Osteocyte (in vitro differentiated cells): ENCODE results near the gene RAB8B. TPM values are rescaled to one million over a fixed set of nuclear protein-coding genes. Genes with fewer than 3 reads are reported as not detected.
A peak's percentile ranks its signal among the peaks of the same experiment; 100 is the strongest.

Experiments used
- DNase-seq: peaks from one replicate; pipeline ENCODE4 v3.0.0; 2021; ENCODE audit warnings: mixed read lengths; ENCODE audit not compliant: unreplicated experiment; ENCODE audit errors: extremely low spot score
- H3K27ac Mint-ChIP-seq: one replicate; pipeline ENCODE4 v1.8.0; 2021; ENCODE audit warnings: mild to moderate bottlenecking, mixed read lengths; ENCODE audit not compliant: unreplicated experiment
- H3K27me3 Mint-ChIP-seq: one replicate; pipeline ENCODE4 v1.8.0; 2021; ENCODE audit warnings: mixed read lengths; ENCODE audit not compliant: unreplicated experiment
- H3K36me3 Mint-ChIP-seq: one replicate; pipeline ENCODE4 v1.8.0; 2021; ENCODE audit warnings: mixed read lengths; ENCODE audit not compliant: unreplicated experiment
- H3K4me1 Mint-ChIP-seq: one replicate; pipeline ENCODE4 v1.8.0; 2021; ENCODE audit warnings: mixed read lengths; ENCODE audit not compliant: unreplicated experiment
- H3K4me3 Mint-ChIP-seq: one replicate; pipeline ENCODE4 v1.8.0; 2021; ENCODE audit warnings: mild to moderate bottlenecking, moderate library complexity, mixed read lengths; ENCODE audit not compliant: unreplicated experiment
- H3K9me3 Mint-ChIP-seq: one replicate; pipeline ENCODE4 v1.8.0; 2021; ENCODE audit warnings: mixed read lengths; ENCODE audit not compliant: unreplicated experiment
- total RNA-seq: library from RNA; stranded (reverse); gene quantifications from 2 replicates; pipeline ENCODE4 v1.2.1, GENCODE V29; 2021
- TF ChIP-seq, protein P1 (sequence below): fragments of 200-600 bp; sonication (generic); IDR thresholded peaks from 2 replicates; pipeline ENCODE4 v1.5.0; 2021; ENCODE audit warnings: antibody characterized with exemption, mild to moderate bottlenecking, moderate library complexity

The RAB8B gene
- total RNA-seq, 1 donor from 2014 or later: 29.8 TPM

DNA sequence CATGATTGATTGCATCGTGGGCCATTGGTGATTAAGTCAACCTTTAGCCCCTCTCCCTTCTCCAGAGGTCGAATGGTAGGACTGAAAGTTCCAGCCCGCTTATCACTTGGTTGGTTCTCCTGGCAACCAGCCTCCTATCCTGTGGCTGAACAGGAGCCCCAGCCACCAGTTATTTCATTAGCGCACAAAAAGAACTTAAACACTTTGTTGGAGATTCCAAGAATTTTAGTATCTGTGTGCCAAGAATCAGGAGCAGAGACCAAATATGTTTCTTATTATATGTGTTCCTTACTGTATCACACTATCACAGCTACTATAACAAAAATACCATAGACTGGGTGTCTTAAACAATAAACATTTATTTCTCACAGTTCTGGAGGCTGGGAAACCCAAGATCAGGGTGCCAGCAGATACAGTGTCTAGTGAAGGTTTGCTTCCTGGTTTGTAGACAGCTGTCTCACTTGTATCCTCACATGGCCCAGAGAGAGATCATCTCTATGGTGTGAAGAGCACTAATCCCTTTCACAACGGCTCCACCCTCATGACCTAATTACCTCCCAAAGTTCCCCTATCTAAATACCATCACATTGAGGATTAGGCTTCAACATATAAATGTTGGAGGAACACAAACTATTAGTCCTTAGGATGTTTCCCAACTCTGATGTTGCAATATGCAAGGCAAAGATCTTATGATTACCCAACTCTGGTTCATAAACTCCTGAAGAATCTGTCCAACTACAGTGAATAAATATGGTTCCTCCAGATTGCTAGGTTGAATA, 57.5 kb downstream of the RAB8B start:
- H3K4me1 Mint-ChIP-seq: peaks cover 41% of the 10 kb centered on the region
- H3K9me3 Mint-ChIP-seq: no peaks in the 10 kb centered on the region
- H3K36me3 Mint-ChIP-seq: peaks cover 20% of the 10 kb centered on the region
- no peak overlapping the region for H3K27ac Mint-ChIP-seq
- TF ChIP-seq, protein P1, sequence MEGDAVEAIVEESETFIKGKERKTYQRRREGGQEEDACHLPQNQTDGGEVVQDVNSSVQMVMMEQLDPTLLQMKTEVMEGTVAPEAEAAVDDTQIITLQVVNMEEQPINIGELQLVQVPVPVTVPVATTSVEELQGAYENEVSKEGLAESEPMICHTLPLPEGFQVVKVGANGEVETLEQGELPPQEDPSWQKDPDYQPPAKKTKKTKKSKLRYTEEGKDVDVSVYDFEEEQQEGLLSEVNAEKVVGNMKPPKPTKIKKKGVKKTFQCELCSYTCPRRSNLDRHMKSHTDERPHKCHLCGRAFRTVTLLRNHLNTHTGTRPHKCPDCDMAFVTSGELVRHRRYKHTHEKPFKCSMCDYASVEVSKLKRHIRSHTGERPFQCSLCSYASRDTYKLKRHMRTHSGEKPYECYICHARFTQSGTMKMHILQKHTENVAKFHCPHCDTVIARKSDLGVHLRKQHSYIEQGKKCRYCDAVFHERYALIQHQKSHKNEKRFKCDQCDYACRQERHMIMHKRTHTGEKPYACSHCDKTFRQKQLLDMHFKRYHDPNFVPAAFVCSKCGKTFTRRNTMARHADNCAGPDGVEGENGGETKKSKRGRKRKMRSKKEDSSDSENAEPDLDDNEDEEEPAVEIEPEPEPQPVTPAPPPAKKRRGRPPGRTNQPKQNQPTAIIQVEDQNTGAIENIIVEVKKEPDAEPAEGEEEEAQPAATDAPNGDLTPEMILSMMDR: no peak
- DNase-seq: no peak
- H3K4me3 Mint-ChIP-seq: no peak overlapping the region
- no peaks in the 10 kb centered on the region for H3K27me3 Mint-ChIP-seq

DNA sequence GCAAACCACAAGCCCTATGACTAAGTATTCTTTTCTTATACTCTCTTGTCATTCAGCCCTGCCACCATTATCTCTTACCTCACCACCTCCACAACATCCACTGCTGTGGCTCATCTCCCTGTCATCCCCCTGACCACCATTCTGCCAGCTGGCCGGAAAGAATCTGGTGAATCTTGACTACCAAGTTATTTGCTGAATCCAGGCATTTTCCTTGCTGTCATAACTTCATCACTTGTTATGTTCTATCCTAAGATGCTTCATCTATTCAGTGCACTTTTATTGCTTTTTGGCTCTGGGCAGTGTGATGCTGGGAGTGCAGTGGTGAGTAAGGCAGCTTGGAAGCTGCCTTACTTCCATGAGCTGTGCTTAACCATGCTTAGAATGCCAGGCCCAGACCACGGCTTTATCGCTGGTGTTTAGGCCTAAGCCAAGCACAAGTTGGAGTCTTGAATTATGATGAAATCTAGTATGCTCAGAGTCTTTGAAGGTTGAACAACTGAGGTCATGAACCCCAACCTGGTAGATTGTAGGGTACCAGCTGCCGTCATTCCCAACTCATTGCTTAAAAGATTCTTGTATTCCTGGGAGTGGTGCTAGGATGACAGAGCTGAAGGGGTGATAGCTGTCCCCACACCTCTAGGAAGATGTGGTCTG, 61.0 kb downstream of the RAB8B start:
- TF ChIP-seq, protein P1: no peak
- Mint-ChIP-seq H3K27me3 (no peaks in the 10 kb centered on the region), H3K36me3 (peaks cover 18% of the 10 kb centered on the region), H3K27ac (peak overlapping the region; percentile 73), H3K4me1 (peaks cover 28% of the 10 kb centered on the region), H3K4me3 (no peak overlapping the region), H3K9me3 (no peaks in the 10 kb centered on the region)
- no peak for DNase-seq

DNA sequence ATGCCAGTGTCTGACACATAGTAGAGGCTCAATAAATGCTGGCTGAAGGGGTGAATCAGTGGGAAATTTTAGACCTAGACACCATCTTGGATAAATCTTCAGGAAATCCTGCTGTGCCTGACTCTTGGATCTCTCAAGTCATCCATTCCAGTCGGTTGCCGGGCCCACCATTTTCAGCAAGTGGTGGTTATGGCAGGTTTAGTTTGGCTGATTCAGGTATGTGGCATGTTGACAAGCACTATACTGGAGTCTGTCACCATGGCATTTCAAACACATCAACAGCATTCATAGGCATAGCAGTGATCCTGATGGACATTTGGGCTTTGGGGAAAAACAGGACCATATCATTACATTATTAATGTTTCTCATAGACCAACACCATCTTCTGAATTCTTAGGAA, 62.3 kb downstream of the RAB8B start:
- H3K4me3 Mint-ChIP-seq: no peak overlapping the region
- H3K27me3 Mint-ChIP-seq: no peaks in the 10 kb centered on the region
- H3K9me3 Mint-ChIP-seq: no peaks in the 10 kb centered on the region
- peaks cover 17% of the 10 kb centered on the region for H3K36me3 Mint-ChIP-seq
- no peak overlapping the region for H3K27ac Mint-ChIP-seq
- TF ChIP-seq, protein P1: no peak
- no peak for DNase-seq
- peaks cover 37% of the 10 kb centered on the region for H3K4me1 Mint-ChIP-seq

DNA sequence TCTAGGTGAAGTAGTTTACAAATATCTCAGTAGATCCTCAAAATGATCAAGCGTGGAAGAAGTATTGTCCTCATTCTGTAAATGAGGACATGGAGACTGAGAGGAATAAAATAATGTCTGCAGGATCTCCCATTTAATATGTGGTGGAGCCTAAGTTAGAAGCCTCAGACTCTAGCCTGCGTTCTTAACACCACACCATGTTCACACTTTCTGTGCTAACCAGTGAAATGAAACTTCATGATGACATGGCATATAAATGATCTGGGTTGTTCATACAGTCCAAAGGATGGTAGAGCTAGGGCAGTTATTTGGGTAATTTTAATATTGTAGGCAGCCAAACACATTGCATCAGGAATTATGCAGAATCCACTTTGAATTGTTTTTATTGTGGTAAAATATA, 62.9 kb downstream of the RAB8B start:
- DNase-seq: no peak
- Mint-ChIP-seq H3K27ac (no peak overlapping the region), H3K4me1 (peaks cover 39% of the 10 kb centered on the region), H3K27me3 (no peaks in the 10 kb centered on the region), H3K9me3 (no peaks in the 10 kb centered on the region), H3K4me3 (no peak overlapping the region), H3K36me3 (peaks cover 16% of the 10 kb centered on the region)
- TF ChIP-seq, protein P1: no peak

DNA sequence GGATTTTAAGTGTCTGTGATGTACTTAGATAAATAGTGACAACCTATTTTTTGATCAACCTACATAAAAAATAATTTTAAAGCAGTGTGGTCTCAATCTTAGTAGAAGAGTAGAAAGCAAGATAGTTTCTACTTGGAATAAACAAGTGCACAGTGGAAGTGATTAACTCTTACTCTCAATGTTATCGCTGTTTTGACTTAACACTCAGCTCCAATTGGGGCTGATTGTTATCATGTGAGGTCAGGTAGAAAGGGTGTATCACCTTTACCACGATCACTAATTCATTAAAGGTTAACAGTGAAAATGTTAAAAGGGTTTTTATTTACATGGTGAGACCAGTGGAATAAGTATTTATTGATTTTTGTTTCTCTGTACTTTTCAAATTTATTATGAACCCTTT, 65.6 kb downstream of the RAB8B start:
- TF ChIP-seq, protein P1: no peak
- peak overlapping the region; percentile 64 for H3K27ac Mint-ChIP-seq
- H3K9me3 Mint-ChIP-seq: no peaks in the 10 kb centered on the region
- no peaks in the 10 kb centered on the region for H3K27me3 Mint-ChIP-seq
- DNase-seq: no peak
- peaks cover 36% of the 10 kb centered on the region for H3K4me1 Mint-ChIP-seq
- H3K4me3 Mint-ChIP-seq: no peak overlapping the region
- peaks cover 12% of the 10 kb centered on the region for H3K36me3 Mint-ChIP-seq
